Hematopoietic multipotent progenitor cell treated with erythropoietin and hydrocortisone succinate and interleukin-3 and kit ligand, for 15 days (in vitro differentiated cells): ENCODE results near the gene SALL4.
"Not testable (repeated sequence)": the region's sequence is repeated elsewhere in the genome, so short reads cannot be mapped to it uniquely, and the experiment has no call there.

Experiments used
- DNase-seq: peaks from one replicate; pipeline ENCODE4 v3.0.0-alpha.2; 2015; ENCODE audit warnings: low spot score

The SALL4 gene

GRCh38 chr20:51802170-51802751, at the start of gene SALL4:
TSS of gene SALL4 (minus strand) at chr20:51802521. CDS start at chr20:51802408, 113 bp downstream.
- no peak for DNase-seq

GRCh38 chr20:51848346-51848745, 46.0 kb upstream of the SALL4 start:
- DNase-seq: no peak

GRCh38 chr20:51840865-51841264, 38.5 kb upstream of the SALL4 start:
- DNase-seq: no peak

- DNase-seq: no peak
Measured at GRCh38 chr20:51837876-51838420, 35.6 kb upstream of the SALL4 start.

- DNase-seq: no peak
Measured at GRCh38 chr20:51837436-51837835, 35.1 kb upstream of the SALL4 start.

GRCh38 chr20:51833326-51833725, 31.0 kb upstream of the SALL4 start:
- DNase-seq: no peak

GRCh38 chr20:51832276-51832675, 30.0 kb upstream of the SALL4 start:
- DNase-seq: no peak

GRCh38 chr20:51831866-51832265, 29.5 kb upstream of the SALL4 start:
- DNase-seq: no peak

GRCh38 chr20:51830538-51830937, 28.2 kb upstream of the SALL4 start:
- DNase-seq: no peak

GRCh38 chr20:51828762-51829161, 26.4 kb upstream of the SALL4 start:
- no peak for DNase-seq

- DNase-seq: no peak
Measured at GRCh38 chr20:51826372-51826771, 24.1 kb upstream of the SALL4 start.

GRCh38 chr20:51818479-51819008, 16.2 kb upstream of the SALL4 start:
- DNase-seq: no peak

- not testable (repeated sequence) for DNase-seq
Measured at GRCh38 chr20:51816856-51817255, 14.5 kb upstream of the SALL4 start.

- DNase-seq: no peak
Measured at GRCh38 chr20:51815383-51816076, 13.2 kb upstream of the SALL4 start.

GRCh38 chr20:51812861-51813260, 10.5 kb upstream of the SALL4 start:
- DNase-seq: no peak

- DNase-seq: no peak
Measured at GRCh38 chr20:51811514-51812128, 9.3 kb upstream of the SALL4 start.

- DNase-seq: no peak
Measured at GRCh38 chr20:51811042-51811355, 8.7 kb upstream of the SALL4 start.

- no peak for DNase-seq
Measured at GRCh38 chr20:51810155-51811041, 8.1 kb upstream of the SALL4 start.

GRCh38 chr20:51807720-51808250, 5.5 kb upstream of the SALL4 start:
- DNase-seq: no peak

GRCh38 chr20:51804754-51805153, 2.4 kb upstream of the SALL4 start:
- no peak for DNase-seq

GRCh38 chr20:51803148-51803854, 980 bp upstream of the SALL4 start:
- no peak for DNase-seq
